RWPE2 (cell line): ENCODE results near the gene SPATA13.

Experiments
- ATAC-seq: fragments of 200-7000 bp; cut with Tn5 transposase; 3 replicates; pipeline ENCODE4 v1.9.1; 2021; ENCODE audit warnings: low read depth
- DNase-seq: peaks from one replicate; pipeline ENCODE4 v3.0.0-alpha.2; 2020; ENCODE audit warnings: low spot score
- H3K27ac ChIP-seq: fragments of 450-650 bp; 2 replicates; pipeline ENCODE4 v1.5.1; 2017; ENCODE audit warnings: mild to moderate bottlenecking; ENCODE audit not compliant: poor library complexity, severe bottlenecking
- H3K27me3 ChIP-seq: fragments of 250-450 bp; sonication (Bioruptor Pico); 2 replicates; pipeline ENCODE4 v1.5.1; 2021; ENCODE audit warnings: mild to moderate bottlenecking, moderate library complexity; ENCODE audit not compliant: insufficient read depth, poor library complexity, severe bottlenecking
- H3K36me3 ChIP-seq: fragments of 250-450 bp; sonication (Bioruptor Pico); 2 replicates; pipeline ENCODE4 v1.5.1; 2020; ENCODE audit warnings: low read depth, mild to moderate bottlenecking, moderate library complexity
- H3K4me1 ChIP-seq: fragments of 250-450 bp; sonication (Bioruptor Pico); 2 replicates; pipeline ENCODE4 v1.5.1; 2021; ENCODE audit warnings: mild to moderate bottlenecking, moderate library complexity; ENCODE audit not compliant: insufficient read depth, poor library complexity, severe bottlenecking
- H3K4me3 ChIP-seq: fragments of 250-450 bp; sonication (Bioruptor Pico); 2 replicates; pipeline ENCODE4 v1.5.1; 2021; ENCODE audit warnings: mild to moderate bottlenecking, moderate library complexity; ENCODE audit not compliant: severe bottlenecking
- H3K9me3 ChIP-seq: fragments of 250-450 bp; sonication (Bioruptor Pico); 2 replicates; pipeline ENCODE4 v1.5.1; 2021; ENCODE audit warnings: mild to moderate bottlenecking, moderate library complexity; ENCODE audit not compliant: severe bottlenecking
- CTCF ChIP-seq: fragments of 450-650 bp; IDR thresholded peaks from one replicate; pipeline ENCODE4 v1.5.1; 2017; ENCODE audit warnings: mild to moderate bottlenecking, moderate library complexity; ENCODE audit not compliant: poor library complexity, severe bottlenecking

Gene SPATA13

GRCh38 chr13:24150572-24150971 is 9.9 kb upstream of the SPATA13 start:
- H3K4me1 ChIP-seq = peaks cover 8% of the 10 kb centered on the region
- no peak for TF ChIP-seq CTCF
- no peak overlapping the region for H3K4me3 ChIP-seq
- no peaks in the 10 kb centered on the region for H3K36me3 ChIP-seq
- H3K27ac ChIP-seq = no peak overlapping the region
- DNase-seq = no peak
- no peaks in the 10 kb centered on the region for H3K27me3 ChIP-seq
- no peak for ATAC-seq
- no peaks in the 10 kb centered on the region for H3K9me3 ChIP-seq

- Histone ChIP-seq H3K4me3 (no peak overlapping the region), H3K9me3 (no peaks in the 10 kb centered on the region), H3K36me3 (no peaks in the 10 kb centered on the region), H3K4me1 (peaks cover 8% of the 10 kb centered on the region), H3K27me3 (no peaks in the 10 kb centered on the region), H3K27ac (no peak overlapping the region)
- ATAC-seq (no peak), DNase-seq (no peak)
- TF ChIP-seq CTCF = no peak
These were observed 8.7 kb upstream of the SPATA13 start for GRCh38 chr13:24151864-24152263.

GRCh38 chr13:24152292-24153214 is 8.0 kb upstream of the SPATA13 start:
- no peaks in the 10 kb centered on the region for H3K9me3 ChIP-seq
- no peaks in the 10 kb centered on the region for H3K27me3 ChIP-seq
- H3K4me1 ChIP-seq = peaks cover 8% of the 10 kb centered on the region
- no peak overlapping the region for H3K27ac ChIP-seq
- DNase-seq = no peak
- H3K36me3 ChIP-seq = no peaks in the 10 kb centered on the region
- no peak for TF ChIP-seq CTCF
- no peak overlapping the region for H3K4me3 ChIP-seq
- ATAC-seq = no peak

GRCh38 chr13:24153347-24153746 is 7.2 kb upstream of the SPATA13 start:
- peaks cover 8% of the 10 kb centered on the region for H3K4me1 ChIP-seq
- no peak for TF ChIP-seq CTCF
- no peak overlapping the region for H3K4me3 ChIP-seq
- no peaks in the 10 kb centered on the region for H3K9me3 ChIP-seq
- no peak for DNase-seq
- H3K36me3 ChIP-seq = no peaks in the 10 kb centered on the region
- H3K27me3 ChIP-seq = no peaks in the 10 kb centered on the region
- no peak overlapping the region for H3K27ac ChIP-seq
- no peak for ATAC-seq

GRCh38 chr13:24153979-24154701 is 6.4 kb upstream of the SPATA13 start:
- ATAC-seq = no peak
- Histone ChIP-seq H3K27ac (no peak overlapping the region), H3K36me3 (no peaks in the 10 kb centered on the region), H3K4me3 (no peak overlapping the region), H3K9me3 (no peaks in the 10 kb centered on the region), H3K4me1 (peaks cover 5% of the 10 kb centered on the region), H3K27me3 (no peaks in the 10 kb centered on the region)
- DNase-seq = no peak
- TF ChIP-seq CTCF = no peak
